Measurements from ENCODE around the gene SMAD6. TPM values are rescaled to one million over a fixed set of nuclear protein-coding genes. Genes with fewer than 3 reads are reported as not detected.

SMAD6 gene
- total RNA-seq, 4 donors from 2014 or later, result 9.4 to 18.9 (median 14.3) TPM

- H3K27ac ChIP-seq (replicated peaks in 1 of 4), result no peak overlapping the region
- H3K9me3 ChIP-seq, result no peaks in the 10 kb centered on the region
- no peak for TF ChIP-seq EP300 (IDR thresholded peaks at IDR 0.05)
- TF ChIP-seq, protein P1, sequence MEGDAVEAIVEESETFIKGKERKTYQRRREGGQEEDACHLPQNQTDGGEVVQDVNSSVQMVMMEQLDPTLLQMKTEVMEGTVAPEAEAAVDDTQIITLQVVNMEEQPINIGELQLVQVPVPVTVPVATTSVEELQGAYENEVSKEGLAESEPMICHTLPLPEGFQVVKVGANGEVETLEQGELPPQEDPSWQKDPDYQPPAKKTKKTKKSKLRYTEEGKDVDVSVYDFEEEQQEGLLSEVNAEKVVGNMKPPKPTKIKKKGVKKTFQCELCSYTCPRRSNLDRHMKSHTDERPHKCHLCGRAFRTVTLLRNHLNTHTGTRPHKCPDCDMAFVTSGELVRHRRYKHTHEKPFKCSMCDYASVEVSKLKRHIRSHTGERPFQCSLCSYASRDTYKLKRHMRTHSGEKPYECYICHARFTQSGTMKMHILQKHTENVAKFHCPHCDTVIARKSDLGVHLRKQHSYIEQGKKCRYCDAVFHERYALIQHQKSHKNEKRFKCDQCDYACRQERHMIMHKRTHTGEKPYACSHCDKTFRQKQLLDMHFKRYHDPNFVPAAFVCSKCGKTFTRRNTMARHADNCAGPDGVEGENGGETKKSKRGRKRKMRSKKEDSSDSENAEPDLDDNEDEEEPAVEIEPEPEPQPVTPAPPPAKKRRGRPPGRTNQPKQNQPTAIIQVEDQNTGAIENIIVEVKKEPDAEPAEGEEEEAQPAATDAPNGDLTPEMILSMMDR (IDR thresholded peaks at IDR 0.05), result no peak
- TF ChIP-seq POLR2AphosphoS5 (IDR thresholded peaks at IDR 0.05), result no peak
- intact Hi-C loops (cut with DNase I), result no loop called here
- H3K27me3 ChIP-seq, result no peaks in the 10 kb centered on the region
- H3K4me3 ChIP-seq, result no peak overlapping the region
- peaks cover 12 to 23% (median 15%) of the 10 kb centered on the region in 4 donors for H3K4me1 ChIP-seq
- 64% methylated on average over 7 of the region's 7 CpGs for WGBS
- DNase-seq (ENCODE audit: extremely low spot score), result no peak
- H3K36me3 ChIP-seq, result no peaks in the 10 kb centered on the region
These were observed 95.9 kb downstream of the SMAD6 start for GRCh38 chr15:66797921-66798320.

GRCh38 chr15:66798426-66799061, 96.5 kb downstream of the SMAD6 start:
- H3K4me1 ChIP-seq, result peaks cover 18 to 30% (median 21%) of the 10 kb centered on the region in 4 donors
- H3K4me3 ChIP-seq, result no peak overlapping the region
- TF ChIP-seq EP300 (IDR thresholded peaks at IDR 0.05) (no peak), POLR2AphosphoS5 (IDR thresholded peaks at IDR 0.05) (no peak), POLR2A (IDR thresholded peaks at IDR 0.05; ENCODE audit: low read depth) (no peak)
- TF ChIP-seq, protein P1 (IDR thresholded peaks at IDR 0.05), result no peak
- H3K27me3 ChIP-seq, result no peaks in the 10 kb centered on the region
- intact Hi-C loops (cut with DNase I), result no loop called here
- no peaks in the 10 kb centered on the region for H3K36me3 ChIP-seq
- H3K9me3 ChIP-seq, result no peaks in the 10 kb centered on the region
- H3K27ac ChIP-seq (replicated peaks in 1 of 4), result no peak overlapping the region
- no peak for DNase-seq (ENCODE audit: extremely low spot score)
- WGBS, result 79% methylated on average over 10 of the region's 10 CpGs

GRCh38 chr15:66799242-66799641, 97.2 kb downstream of the SMAD6 start:
- Histone ChIP-seq H3K9me3 (no peaks in the 10 kb centered on the region), H3K4me1 (peaks cover 25 to 37% (median 28%) of the 10 kb centered on the region in 4 donors), H3K36me3 (no peaks in the 10 kb centered on the region), H3K27me3 (no peaks in the 10 kb centered on the region), H3K4me3 (no peak overlapping the region), H3K27ac (replicated peaks in 1 of 4) (no peak overlapping the region)
- no peak for TF ChIP-seq POLR2A (IDR thresholded peaks at IDR 0.05; ENCODE audit: low read depth)
- no peak for TF ChIP-seq EP300 (IDR thresholded peaks at IDR 0.05)
- TF ChIP-seq POLR2AphosphoS5 (IDR thresholded peaks at IDR 0.05), result no peak
- TF ChIP-seq, protein P1 (IDR thresholded peaks at IDR 0.05), result no peak
- intact Hi-C loops (cut with DNase I), result no loop called here
- DNase-seq (ENCODE audit: extremely low spot score), result no peak
- WGBS, result 87% methylated on average over 4 of the region's 4 CpGs

DNA sequence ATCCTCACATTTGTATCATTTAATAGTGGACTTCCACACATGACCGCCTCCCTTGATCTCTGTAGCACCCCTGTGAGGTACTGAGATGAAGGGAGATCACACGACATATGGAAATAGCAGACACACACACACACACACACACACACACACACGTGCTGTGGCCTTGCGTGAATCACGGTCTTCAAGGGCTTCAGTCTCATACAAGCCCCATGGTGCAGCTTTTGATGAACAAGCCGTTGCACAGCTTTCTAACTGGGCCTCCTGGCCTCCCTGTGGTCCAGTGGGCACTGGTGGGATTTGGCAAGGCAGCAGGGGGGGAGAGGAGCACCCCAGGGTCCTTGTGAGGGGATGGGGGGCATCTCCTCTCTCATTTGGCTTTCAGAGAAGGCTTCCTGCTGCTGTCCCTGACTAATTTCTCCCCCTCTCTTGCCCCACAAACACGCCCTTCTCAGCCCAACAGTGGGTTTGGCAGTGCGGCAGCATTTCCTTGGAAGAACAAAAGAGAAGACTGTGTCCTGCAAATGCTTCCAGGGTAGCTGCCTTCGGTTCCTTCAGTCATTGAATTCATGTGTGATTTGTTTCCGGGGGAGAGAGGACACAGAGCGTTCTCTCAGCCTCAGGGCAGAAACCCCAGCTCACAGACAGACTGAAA, 98.7 kb downstream of the SMAD6 start:
- no peaks in the 10 kb centered on the region for H3K9me3 ChIP-seq
- H3K27ac ChIP-seq (replicated peaks in 1 of 4), result no peak overlapping the region
- no peaks in the 10 kb centered on the region for H3K27me3 ChIP-seq
- H3K4me3 ChIP-seq, result no peak overlapping the region
- no peak for DNase-seq (ENCODE audit: extremely low spot score)
- TF ChIP-seq, protein P1 (IDR thresholded peaks at IDR 0.05), result no peak
- no peak for TF ChIP-seq POLR2A (IDR thresholded peaks at IDR 0.05; ENCODE audit: low read depth)
- 75% methylated on average over 11 of the region's 11 CpGs for WGBS
- H3K4me1 ChIP-seq, result peaks cover 27 to 46% (median 32%) of the 10 kb centered on the region in 4 donors
- H3K36me3 ChIP-seq, result no peaks in the 10 kb centered on the region
- intact Hi-C loops (cut with DNase I), result loop anchor here (5.0 kb wide), 1 partner anchor 42 kb away; no protein-coding TSS in a partner anchor
